Tibial nerve (tissue), 3 donors: ENCODE results near the gene NACC1.

Experiments used
- POLR2A ChIP-seq, 2 donors: fragments of 450-650 bp; IDR thresholded peaks; one replicate each; pipeline ENCODE4 v1.6.1; 2017; ENCODE audit warnings: antibody characterized with exemption in 2 of 2, mild to moderate bottlenecking in 2 of 2, moderate library complexity in 2 of 2
- TF ChIP-seq, protein P1 (sequence below), 5 experiments: fragments of 200-600 bp in 3 of 5; fragments of 450-650 bp in 2 of 5; sonication (generic) in 3 of 5; IDR thresholded peaks; one replicate each; pipeline ENCODE4 v1.5.1; 2016 to 2019; ENCODE audit warnings: antibody characterized with exemption in 5 of 5, mild to moderate bottlenecking in 3 of 5, moderate library complexity in 2 of 5

- TF ChIP-seq, protein P1, sequence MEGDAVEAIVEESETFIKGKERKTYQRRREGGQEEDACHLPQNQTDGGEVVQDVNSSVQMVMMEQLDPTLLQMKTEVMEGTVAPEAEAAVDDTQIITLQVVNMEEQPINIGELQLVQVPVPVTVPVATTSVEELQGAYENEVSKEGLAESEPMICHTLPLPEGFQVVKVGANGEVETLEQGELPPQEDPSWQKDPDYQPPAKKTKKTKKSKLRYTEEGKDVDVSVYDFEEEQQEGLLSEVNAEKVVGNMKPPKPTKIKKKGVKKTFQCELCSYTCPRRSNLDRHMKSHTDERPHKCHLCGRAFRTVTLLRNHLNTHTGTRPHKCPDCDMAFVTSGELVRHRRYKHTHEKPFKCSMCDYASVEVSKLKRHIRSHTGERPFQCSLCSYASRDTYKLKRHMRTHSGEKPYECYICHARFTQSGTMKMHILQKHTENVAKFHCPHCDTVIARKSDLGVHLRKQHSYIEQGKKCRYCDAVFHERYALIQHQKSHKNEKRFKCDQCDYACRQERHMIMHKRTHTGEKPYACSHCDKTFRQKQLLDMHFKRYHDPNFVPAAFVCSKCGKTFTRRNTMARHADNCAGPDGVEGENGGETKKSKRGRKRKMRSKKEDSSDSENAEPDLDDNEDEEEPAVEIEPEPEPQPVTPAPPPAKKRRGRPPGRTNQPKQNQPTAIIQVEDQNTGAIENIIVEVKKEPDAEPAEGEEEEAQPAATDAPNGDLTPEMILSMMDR (IDR thresholded peaks at IDR 0.05), result peak; percentile 54 to 86 (median 76)
- TF ChIP-seq POLR2A (IDR thresholded peaks at IDR 0.05), result peak; percentile 55 to 84
These were observed 32.3 kb downstream of the NACC1 start, which contains the start of the genes IER2 and STX10 for GRCh38 chr19:13150187-13150930.
